ENCODE data around the gene STRAP. TPM values are rescaled to one million over a fixed set of nuclear protein-coding genes. Genes with fewer than 3 reads are reported as not detected.

The STRAP gene
- polyA plus RNA-seq, 1 of the 3 experiments (the other 2 are of a cell fraction) = 85.6 TPM

DNA sequence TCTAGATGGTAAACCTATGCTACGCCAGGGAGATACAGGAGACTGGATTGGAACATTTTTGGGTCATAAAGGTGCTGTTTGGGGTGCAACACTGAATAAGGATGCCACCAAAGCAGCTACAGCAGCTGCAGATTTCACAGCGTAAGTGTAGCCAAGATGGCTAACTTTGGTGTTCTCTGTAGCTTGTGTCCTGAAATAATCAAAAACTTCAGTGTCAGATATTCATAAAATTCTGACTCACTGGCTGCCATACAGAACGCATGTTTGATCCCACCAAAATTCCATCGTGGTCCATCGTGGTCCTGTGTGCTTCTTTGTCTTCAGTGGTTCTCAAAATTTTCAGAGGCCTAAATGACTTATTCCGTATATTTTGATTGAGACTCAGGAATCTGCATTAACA, 1.3 kb downstream of the STRAP start:
- Histone ChIP-seq H2AFZ (ENCODE audit: low read depth) (no peak overlapping the region), H3F3A (replicated peaks; ENCODE audit: insufficient read depth) (peaks cover 13% of the 10 kb centered on the region), H3K4me2 (peak overlapping the region; percentile 86), H3K27me3 (ENCODE audit: insufficient read depth) (no peaks in the 10 kb centered on the region), H3K36me3 (replicated peaks in 1 of 2; ENCODE audit: control insufficient read depth in 1 of 2, insufficient read depth in 2 of 2, low read length in 1 of 2) (peaks cover 27 to 41% of the 10 kb centered on the region in 2 experiments), H4K20me1 (ENCODE audit: insufficient read depth) (peaks cover 57% of the 10 kb centered on the region), H3K9ac (peak overlapping the region; percentile 92), H3K9me2 (no peaks in the 10 kb centered on the region), H3K79me2 (ENCODE audit: insufficient read depth) (peaks cover 63% of the 10 kb centered on the region), H3K4me3 (ENCODE audit: low read depth in 2 of 2, low read length in 1 of 2) (peak overlapping the region; percentile 76 to 98), H3K27ac (ENCODE audit: low read depth in 2 of 2, low read length in 1 of 2) (peak overlapping the region; percentile 95 to 96), H3K4me1 (ENCODE audit: control insufficient read depth in 1 of 2, insufficient read depth in 2 of 2, low read depth in 1 of 2, low read length in 1 of 2) (peaks cover 5 to 23% of the 10 kb centered on the region in 2 experiments), H3K9me3 (no peaks in the 10 kb centered on the region)
- 6% methylated on average over 6 of the region's 6 CpGs for WGBS (ENCODE audit: low lambda C conversion rate)
- ChIA-PET CTCF (interaction anchor here (0.7 to 2.5 kb wide), 4 partner anchors 11 to 27 kb away, joined by 3 to 20 read pairs (median 4); partner anchors contain the start of gene DERA), POLR2A (interaction anchor here (0.8 kb wide), 2 partner anchors 21 to 27 kb away, joined by 3 to 7 read pairs; partner anchors contain the start of gene DERA)
- DNase-seq = no peak
- TF ChIP-seq FOSL2 (IDR thresholded peaks at IDR 0.05; ENCODE audit: borderline replicate concordance, low read depth) (no peak), GATA2 (CRISPR knock-in tag; IDR thresholded peaks at IDR 0.05) (no peak), TCF12 (IDR thresholded peaks at IDR 0.05) (no peak), SMC3 (IDR thresholded peaks at IDR 0.05; ENCODE audit: low read depth, low read length) (no peak), ZBTB33 (IDR thresholded peaks at IDR 0.05; ENCODE audit: borderline replicate concordance, low read depth) (no peak), EZH2phosphoT487 (IDR thresholded peaks at IDR 0.05; ENCODE audit: borderline replicate concordance, low read depth) (no peak), RCOR1 (IDR thresholded peaks at IDR 0.05; ENCODE audit: low read length) (no peak), RXRA (IDR thresholded peaks at IDR 0.05; ENCODE audit: borderline replicate concordance, low read depth) (no peak), ELF1 (IDR thresholded peaks at IDR 0.05) (no peak)
- TF ChIP-seq, protein P1, sequence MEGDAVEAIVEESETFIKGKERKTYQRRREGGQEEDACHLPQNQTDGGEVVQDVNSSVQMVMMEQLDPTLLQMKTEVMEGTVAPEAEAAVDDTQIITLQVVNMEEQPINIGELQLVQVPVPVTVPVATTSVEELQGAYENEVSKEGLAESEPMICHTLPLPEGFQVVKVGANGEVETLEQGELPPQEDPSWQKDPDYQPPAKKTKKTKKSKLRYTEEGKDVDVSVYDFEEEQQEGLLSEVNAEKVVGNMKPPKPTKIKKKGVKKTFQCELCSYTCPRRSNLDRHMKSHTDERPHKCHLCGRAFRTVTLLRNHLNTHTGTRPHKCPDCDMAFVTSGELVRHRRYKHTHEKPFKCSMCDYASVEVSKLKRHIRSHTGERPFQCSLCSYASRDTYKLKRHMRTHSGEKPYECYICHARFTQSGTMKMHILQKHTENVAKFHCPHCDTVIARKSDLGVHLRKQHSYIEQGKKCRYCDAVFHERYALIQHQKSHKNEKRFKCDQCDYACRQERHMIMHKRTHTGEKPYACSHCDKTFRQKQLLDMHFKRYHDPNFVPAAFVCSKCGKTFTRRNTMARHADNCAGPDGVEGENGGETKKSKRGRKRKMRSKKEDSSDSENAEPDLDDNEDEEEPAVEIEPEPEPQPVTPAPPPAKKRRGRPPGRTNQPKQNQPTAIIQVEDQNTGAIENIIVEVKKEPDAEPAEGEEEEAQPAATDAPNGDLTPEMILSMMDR (IDR thresholded peaks at IDR 0.05) = no peak
- TF ChIP-seq, protein P2, sequence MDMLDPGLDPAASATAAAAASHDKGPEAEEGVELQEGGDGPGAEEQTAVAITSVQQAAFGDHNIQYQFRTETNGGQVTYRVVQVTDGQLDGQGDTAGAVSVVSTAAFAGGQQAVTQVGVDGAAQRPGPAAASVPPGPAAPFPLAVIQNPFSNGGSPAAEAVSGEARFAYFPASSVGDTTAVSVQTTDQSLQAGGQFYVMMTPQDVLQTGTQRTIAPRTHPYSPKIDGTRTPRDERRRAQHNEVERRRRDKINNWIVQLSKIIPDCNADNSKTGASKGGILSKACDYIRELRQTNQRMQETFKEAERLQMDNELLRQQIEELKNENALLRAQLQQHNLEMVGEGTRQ (IDR thresholded peaks at IDR 0.05; ENCODE audit: borderline replicate concordance, low read depth, low read length) = no peak

Data from SK-N-SH (cell line).